ENCODE results near the gene RAD51AP2. TPM values are rescaled to one million over a fixed set of nuclear protein-coding genes. Genes with fewer than 3 reads are reported as not detected.
A peak's percentile ranks its signal among the peaks of the same experiment; 100 is the strongest.

The RAD51AP2 gene
- total and polyA plus RNA-seq, 2 of the 13 experiments (the other 11 are each of a cell fraction or from before 2014, with no cell fraction given) = 0.11 to 0.12 TPM

GRCh38 chr2:17541531-17541950 is 23.3 kb upstream of the RAD51AP2 start (continued):
- TF ChIP-seq ZEB1 (IDR thresholded peaks at IDR 0.05; ENCODE audit: insufficient replicate concordance, low read depth) (no peak), ISL2 (CRISPR knock-in tag; IDR thresholded peaks at IDR 0.05) (0 out of 2 replicates have a peak, but pooled peaks have one; percentile 34), ZNF556 (CRISPR knock-in tag; IDR thresholded peaks at IDR 0.05; ENCODE audit: borderline replicate concordance) (no peak), ZSCAN29 (CRISPR knock-in tag; conservative IDR thresholded peaks at IDR 0.05) (0 out of 2 replicates have a peak, but pooled peaks have one; percentile 60), ZNF724P (CRISPR knock-in tag; IDR thresholded peaks at IDR 0.05; ENCODE audit: borderline replicate concordance) (no peak), ZNF879 (CRISPR knock-in tag; IDR thresholded peaks at IDR 0.05) (no peak), BCL6 (CRISPR knock-in tag; IDR thresholded peaks at IDR 0.05) (0 out of 2 replicates have a peak, but pooled peaks have one; percentile 15), ZNF281 (CRISPR knock-in tag; IDR thresholded peaks at IDR 0.05; ENCODE audit: borderline replicate concordance) (0 out of 2 replicates have a peak, but pooled peaks have one; percentile 0), BRF2 (CRISPR knock-in tag; IDR thresholded peaks at IDR 0.05) (no peak), ZSCAN9 (CRISPR knock-in tag; IDR thresholded peaks at IDR 0.05; ENCODE audit: borderline replicate concordance) (0 out of 2 replicates have a peak, but pooled peaks have one; percentile 34), TEAD3 (CRISPR knock-in tag; optimal IDR thresholded peaks at IDR 0.05; ENCODE audit: borderline replicate concordance) (peak; percentile 34), RBFOX2 (IDR thresholded peaks at IDR 0.05; ENCODE audit: low read depth, low read length) (peak; percentile 9; the same call in 1 of the 2 replicates), NCOA2 (CRISPR knock-in tag; IDR thresholded peaks at IDR 0.05) (0 out of 2 replicates have a peak, but pooled peaks have one; percentile 9), ZSCAN25 (CRISPR knock-in tag; IDR thresholded peaks at IDR 0.05) (no peak), HOXA3 (CRISPR knock-in tag; IDR thresholded peaks at IDR 0.05) (peak; percentile 20; the same call in 1 of the 2 replicates), PBX2 (CRISPR knock-in tag; IDR thresholded peaks at IDR 0.05) (no peak), FOXP1 (IDR thresholded peaks at IDR 0.05) (no peak), FOXP1 (CRISPR knock-in tag; IDR thresholded peaks at IDR 0.05) (no peak), FOXP4 (CRISPR knock-in tag; IDR thresholded peaks at IDR 0.05) (0 out of 2 replicates have a peak, but pooled peaks have one; percentile 13), ISX (CRISPR knock-in tag; conservative IDR thresholded peaks at IDR 0.05) (no peak), SRSF1 (optimal IDR thresholded peaks at IDR 0.05; ENCODE audit: low read depth, low read length) (no peak), KAT7 (CRISPR knock-in tag; IDR thresholded peaks at IDR 0.05; ENCODE audit: borderline replicate concordance) (peak; percentile 78; the same call in 1 of the 2 replicates), MTF1 (CRISPR knock-in tag; IDR thresholded peaks at IDR 0.05) (no peak), CHD4 (IDR thresholded peaks at IDR 0.05; ENCODE audit: borderline replicate concordance, low read length) (no peak), HNRNPUL1 (IDR thresholded peaks at IDR 0.05; ENCODE audit: low read depth, low read length) (no peak), ZNF496 (CRISPR knock-in tag; IDR thresholded peaks at IDR 0.05; ENCODE audit: insufficient replicate concordance) (no peak)

All from HepG2 (cell line).